Ishikawa (cell line): ENCODE data around the gene SLC9C2.

Source experiments
- CREB1 ChIP-seq: IDR thresholded peaks from 2 replicates; pipeline ENCODE4 v1.6.1; 2012; ENCODE audit warnings: low read depth
- MAX ChIP-seq: IDR thresholded peaks from 2 replicates; pipeline ENCODE4 v1.6.1; 2012
- NFIC ChIP-seq: IDR thresholded peaks from 2 replicates; pipeline ENCODE4 v1.6.1; 2012
- RAD21 ChIP-seq: IDR thresholded peaks from 2 replicates; pipeline ENCODE4 v1.6.1; 2012; ENCODE audit warnings: low read depth
- YY1 ChIP-seq: IDR thresholded peaks from 2 replicates; pipeline ENCODE4 v1.6.1; 2012; ENCODE audit warnings: low read depth
- ZBTB7A ChIP-seq: IDR thresholded peaks from 2 replicates; pipeline ENCODE4 v1.6.1; 2012; ENCODE audit warnings: low read depth

- TF ChIP-seq NFIC: no peak
- no peak for TF ChIP-seq MAX
- TF ChIP-seq RAD21: no peak
- no peak for TF ChIP-seq YY1
- no peak for TF ChIP-seq CREB1
- TF ChIP-seq ZBTB7A: no peak
Observed at GRCh38 chr1:173581383-173582079, 21.3 kb downstream of the SLC9C2 start.
